Ramos (cell line): ENCODE data around the gene CETN1.

Experiments used
- in situ Hi-C: fragments of 300-500 bp; cut with MboI; formaldehyde crosslinking; loops from one replicate; pipeline ENCODE4 v1.14.3; 2022; ENCODE audit warnings: low sequenced_read_pairs; ENCODE audit not compliant: unreplicated experiment

The CETN1 gene

DNA sequence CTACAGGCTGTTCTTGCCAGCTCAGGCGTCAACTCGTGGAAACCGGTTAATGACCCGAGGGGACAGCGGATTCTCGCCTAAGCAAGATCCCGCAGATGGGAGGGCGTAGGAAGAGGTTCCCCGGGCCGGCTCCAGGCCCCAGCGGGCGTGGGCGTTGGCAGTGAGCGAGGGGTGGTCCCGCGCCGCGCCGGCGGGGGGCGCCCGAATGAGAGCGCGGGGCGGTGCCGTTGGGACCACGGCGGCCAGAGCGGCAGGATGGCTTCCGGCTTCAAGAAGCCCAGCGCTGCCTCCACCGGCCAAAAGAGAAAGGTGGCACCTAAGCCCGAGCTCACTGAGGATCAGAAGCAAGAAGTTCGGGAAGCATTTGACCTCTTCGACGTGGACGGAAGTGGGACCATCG lies at the start of gene CETN1:
Gene CETN1, plus strand, starts transcription at position 227 of the 400 bp plus-strand sequence. Its CDS starts 29 bp downstream, at position 256.
- in situ Hi-C loops = no loop called here

DNA sequence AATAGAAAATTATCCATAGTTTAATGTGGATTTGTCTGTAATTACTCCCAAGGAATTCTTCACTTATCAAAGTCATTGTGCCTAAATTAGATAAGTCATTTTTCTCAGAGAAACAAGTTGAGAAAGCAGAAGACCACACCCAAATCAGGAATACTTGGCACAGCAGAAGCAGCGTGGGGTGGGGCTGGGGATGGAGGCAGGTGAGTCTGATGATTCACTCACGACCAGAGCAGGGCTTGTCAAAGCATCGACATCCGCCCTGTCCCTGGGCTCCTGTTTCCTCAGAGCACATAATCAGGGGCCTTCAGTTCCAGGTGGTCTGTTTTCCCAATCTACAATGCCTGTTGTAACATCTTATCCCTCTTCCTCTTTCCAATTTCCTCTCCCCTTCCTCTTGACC lies 48.2 kb upstream of the CETN1 start:
- in situ Hi-C loops = no loop called here

DNA sequence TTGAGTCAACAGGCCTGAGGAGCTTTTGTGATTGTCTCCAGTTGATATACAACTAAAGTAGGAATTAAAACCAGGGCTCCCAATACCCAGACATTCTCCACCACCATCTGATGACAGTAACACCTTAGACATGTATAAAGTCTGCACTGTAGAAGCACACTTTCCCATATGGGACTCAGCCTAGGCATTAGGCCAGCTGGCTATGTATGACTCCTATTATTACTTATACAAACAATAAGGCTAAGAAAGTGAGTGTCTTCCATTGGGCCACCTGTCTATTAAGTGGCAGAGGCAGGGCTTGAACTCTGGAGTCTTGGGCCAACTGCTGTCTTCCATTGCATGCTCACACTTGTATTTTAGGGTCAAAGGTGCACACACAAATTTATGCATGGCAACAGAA lies 47.5 kb upstream of the CETN1 start:
- in situ Hi-C loops = no loop called here

DNA sequence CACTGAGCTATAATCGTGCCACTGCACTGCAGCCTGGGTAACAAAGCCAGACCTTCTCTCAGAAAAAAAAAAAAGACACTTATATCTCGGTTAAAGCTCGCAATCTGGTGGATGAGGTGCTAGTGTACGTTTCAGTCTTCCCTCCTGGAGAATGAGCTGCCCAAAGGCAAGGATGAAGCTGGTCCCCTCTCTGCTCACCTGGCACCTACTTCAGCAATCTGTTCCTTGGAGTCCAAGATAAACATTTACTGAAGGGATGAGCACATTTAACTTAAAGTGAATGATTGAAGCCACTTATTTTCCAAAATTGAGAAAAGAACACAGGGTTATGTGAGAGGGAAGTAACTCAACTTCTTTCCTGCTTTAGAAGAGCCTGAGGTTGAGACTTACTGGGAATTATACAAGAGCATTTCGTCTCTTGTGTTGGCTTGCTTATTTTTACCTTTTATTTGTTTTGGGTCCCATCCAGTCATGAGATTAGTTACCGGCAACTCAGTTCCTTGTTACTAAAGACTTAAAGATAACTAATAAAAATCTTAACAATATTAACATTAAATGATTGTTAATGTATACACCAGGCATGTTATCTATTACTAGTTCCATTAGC lies 46.1 kb upstream of the CETN1 start:
- in situ Hi-C loops = no loop called here

DNA sequence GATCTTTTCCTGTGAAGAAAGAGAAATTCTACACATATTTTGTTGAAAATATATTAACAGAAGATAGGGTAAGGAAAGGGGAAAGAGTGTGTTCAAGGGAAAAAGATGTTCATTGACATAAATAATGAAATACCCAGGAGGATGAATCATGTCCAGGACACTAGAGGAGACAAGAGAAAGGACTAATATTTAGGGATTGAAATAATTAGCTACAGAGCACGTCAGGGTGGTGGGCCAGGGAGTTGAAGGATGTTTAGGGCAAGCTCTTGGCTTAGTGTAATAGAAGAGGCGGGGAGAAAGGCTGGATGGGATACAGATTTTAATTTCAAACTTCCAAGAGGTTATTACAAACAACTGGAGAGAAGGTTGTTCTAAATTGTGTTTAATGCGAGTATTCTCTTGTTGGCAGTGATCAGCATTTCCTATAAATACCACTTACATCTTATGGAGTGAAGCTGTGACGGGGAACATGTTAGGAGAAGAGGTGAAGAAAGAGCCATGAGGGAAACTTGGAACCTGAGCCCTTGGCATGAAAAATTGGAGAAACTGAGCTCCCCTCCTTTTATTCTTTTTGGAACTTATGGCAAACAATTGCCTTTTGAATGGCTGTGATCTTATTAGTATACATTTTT lies 36.6 kb upstream of the CETN1 start:
- in situ Hi-C loops = no loop called here

DNA sequence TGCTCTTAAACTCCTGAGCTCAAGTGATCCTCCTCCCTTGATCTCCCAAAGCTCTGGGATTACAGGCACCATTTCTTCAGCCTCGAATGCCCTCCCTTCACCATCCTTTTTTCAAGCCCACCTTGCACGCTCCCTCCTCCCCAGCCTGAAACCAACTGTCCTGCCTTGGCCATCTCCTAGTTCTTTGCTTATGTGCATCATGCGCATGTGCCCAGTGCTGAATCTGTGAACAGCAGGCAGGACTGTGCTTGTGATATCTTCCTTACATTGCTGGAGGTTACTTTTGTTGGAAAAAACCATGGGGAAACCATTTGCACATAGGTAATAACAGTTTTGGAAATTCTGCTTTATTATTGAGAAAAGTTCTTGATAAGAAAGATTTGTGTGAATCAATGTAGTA lies 30.2 kb upstream of the CETN1 start:
- in situ Hi-C loops = no loop called here

DNA sequence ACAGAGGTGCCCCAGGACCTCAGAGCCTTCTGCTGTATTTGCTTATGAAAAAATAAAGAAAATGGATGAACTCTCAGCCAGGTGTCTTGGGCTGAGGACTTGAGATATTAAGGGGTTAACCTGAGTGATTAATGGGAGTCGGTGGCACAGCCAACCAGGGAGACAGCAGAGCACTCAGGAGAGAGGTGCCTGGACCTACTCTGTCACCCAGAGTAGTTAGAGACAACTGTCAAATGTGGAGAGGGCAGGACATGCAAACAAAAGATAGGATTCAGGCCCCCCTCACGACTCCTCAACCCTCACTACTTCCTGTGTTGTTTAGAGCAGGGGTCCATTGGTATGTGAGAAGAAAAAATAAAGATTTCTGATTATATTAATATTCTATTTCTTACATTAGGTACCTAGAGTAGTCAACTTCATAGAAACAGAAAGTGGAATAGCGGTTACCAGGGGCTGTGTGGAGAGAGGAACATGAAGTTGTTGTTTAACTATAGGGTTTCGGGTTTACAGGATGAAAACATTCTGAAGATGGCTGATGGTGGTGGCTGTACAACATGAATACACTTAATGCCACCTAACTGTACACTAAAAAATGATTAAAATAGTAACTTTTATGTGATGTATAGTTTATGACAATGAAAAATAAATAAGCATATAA lies 28.6 kb upstream of the CETN1 start:
- in situ Hi-C loops = no loop called here

DNA sequence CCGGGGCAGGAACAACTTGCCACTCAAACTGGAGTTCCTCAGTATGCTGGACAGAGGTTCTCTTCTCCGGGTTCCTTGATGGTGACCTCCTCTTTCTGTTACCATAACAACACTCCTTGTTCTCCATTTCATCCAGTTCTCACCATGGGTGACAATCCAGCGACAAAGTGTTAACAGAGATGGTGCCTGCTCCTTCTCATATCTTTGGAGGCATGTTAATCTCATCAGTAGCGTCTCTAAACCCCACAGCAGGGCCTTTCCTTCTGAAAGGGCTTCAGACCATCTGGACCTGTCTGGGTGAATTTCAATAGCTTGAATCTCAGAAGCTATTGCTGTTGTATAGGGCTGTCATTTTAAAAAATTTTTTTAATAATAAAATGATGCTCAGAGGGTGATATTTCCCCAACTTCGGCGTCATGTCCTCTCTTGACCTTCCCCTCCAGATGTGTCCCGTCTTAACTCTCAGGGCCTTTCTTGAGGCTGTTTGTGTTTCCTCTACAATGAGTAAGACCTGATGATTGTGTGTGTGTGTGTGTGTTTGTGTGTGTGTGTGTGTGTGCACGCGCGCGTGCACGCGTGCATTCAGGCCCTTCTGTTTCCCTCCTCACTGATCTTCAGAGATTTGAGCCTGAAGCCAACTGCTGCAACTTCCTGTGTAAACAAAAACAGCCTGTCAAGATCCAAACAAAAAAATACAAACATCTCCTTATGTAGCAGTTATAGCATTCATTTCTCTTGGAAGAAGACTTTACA lies 24.3 kb upstream of the CETN1 start:
- in situ Hi-C loops = no loop called here

DNA sequence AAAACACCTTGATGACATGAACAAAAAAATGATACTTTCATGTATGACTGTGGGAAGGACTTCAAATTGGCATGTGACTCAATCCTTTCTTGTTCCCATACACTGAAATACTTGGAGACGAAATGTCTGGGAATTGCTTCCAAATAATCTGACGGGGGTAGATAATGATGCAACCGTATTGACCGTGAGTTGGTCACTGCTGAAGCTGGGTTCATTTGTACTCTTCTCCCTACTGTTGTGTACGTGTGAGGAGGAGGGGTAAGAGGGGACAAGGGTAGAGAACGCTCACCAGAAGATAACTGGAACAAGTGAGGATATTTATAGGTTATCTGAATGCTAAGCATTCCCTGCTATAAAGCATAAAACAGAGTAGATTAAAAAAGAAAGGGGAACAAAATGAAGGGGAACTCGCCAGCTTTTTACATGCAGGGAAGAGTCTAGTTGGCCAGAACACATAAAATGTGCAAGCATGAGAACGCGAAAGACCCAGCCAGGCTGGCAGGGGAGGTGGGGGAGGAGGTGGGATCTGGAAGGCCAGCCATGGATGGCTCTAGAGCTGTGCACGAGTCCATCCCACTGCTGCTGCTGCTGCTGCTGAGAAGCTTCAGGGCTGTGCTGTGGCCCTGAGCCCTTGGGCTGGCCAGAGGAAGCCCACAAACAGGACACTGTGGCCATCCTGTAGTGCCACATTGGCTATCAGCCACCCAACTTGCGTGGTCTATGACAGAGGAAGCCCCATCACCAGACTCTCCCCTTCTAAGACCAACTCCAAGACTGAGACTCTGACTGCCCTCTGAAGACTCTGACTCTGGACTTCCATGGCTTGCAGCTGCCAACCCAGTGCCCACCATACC lies 15.2 kb upstream of the CETN1 start:
- in situ Hi-C loops = no loop called here

DNA sequence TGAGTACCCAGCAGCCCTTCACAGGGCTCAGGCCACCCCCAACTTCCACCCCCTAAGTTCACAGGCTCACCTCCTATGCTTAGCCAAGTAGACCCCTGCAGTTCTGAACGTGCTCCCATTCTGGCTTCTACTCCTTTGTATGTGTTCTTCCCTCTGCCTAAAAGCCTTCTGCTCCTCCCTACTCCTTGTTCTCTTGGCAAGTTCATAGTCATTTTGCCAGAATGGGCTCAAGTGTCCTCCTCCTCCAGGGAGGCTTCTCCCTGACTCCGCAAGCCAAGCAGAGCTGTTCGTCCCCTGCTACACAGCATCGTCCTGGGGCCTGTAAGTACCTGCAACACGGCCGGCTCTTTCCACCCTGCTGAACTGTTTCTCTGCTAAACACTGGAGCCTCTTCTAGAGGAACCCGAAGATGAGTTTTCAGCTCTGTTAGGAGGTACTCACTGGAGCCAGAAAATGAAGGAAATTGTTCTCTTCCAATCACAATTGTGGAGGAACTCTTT lies 14.6 kb upstream of the CETN1 start:
- in situ Hi-C loops = no loop called here

DNA sequence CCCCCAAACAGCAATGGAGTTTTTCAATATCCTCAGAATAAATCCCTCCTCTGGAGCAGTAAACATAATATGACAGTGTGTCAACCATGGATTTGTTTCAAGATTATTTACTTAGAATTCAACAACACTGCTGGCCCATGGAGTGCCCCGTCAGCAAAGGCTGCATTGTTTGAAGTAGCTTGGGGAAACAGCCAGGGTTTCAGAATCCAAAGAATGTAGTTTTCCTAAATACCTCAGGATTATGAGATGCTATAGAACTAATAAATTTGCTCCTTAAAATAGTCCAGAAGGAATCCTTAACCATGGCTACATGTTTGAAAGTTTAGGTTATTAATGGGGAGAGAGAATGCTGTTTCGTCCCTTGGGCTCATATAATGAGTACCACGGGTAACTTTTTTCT lies 13.1 kb upstream of the CETN1 start:
- in situ Hi-C loops = no loop called here

DNA sequence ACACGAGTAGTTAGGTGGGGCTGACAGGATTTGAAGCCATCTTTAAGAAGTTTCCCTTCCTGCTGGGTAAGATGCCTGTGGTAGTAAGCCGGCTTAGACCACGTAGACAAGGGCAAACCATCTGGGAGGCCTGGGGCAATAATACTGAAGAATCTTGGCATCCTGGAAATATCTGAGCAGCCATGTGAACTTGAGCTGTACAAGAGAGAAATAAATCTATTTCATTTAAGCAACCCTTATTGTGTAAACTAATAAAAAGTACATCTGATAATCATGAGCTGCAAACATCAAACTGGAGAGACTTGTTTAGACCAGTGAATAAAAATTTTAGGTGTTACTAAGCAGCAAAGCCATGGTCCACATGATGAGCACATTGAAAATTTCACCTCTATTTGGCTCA lies 11.4 kb upstream of the CETN1 start:
- in situ Hi-C loops = no loop called here

DNA sequence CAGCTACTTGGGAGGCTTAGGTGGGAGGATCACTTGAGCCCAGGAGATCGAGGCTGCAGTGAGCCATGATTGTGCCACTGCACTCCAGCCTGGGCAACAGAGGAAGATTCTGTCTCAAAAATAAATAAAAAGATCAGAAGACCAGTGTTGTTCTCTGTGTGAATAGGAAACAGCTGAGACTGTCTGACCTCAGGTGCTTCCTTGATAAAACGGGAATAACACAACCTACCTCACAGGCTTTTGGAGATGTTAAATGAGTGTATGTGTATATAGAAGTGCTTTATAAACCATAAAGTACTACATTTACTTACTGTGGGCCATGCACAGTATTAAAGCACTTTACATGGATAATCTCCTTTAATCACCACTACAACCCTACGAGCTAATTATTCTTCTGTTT lies 9.9 kb upstream of the CETN1 start:
- in situ Hi-C loops = no loop called here

DNA sequence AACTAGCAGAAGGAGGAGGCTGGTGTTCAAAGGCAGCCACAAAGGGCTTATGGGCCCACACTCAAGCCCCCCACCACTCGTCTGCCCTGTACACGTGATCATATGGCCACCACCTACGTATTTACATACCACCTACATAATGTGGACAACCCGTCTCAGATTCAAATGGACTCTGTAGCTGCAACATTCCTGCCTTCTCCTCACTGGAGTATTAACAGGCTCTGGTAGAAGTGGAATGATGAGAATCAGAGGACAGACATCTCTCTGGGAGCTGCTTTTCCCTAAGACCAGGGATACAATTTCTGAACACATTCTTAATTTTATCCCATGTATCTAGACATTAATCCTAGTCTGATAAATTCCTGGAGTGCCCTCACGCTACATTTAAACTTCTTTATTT lies 9.5 kb upstream of the CETN1 start:
- in situ Hi-C loops = no loop called here

DNA sequence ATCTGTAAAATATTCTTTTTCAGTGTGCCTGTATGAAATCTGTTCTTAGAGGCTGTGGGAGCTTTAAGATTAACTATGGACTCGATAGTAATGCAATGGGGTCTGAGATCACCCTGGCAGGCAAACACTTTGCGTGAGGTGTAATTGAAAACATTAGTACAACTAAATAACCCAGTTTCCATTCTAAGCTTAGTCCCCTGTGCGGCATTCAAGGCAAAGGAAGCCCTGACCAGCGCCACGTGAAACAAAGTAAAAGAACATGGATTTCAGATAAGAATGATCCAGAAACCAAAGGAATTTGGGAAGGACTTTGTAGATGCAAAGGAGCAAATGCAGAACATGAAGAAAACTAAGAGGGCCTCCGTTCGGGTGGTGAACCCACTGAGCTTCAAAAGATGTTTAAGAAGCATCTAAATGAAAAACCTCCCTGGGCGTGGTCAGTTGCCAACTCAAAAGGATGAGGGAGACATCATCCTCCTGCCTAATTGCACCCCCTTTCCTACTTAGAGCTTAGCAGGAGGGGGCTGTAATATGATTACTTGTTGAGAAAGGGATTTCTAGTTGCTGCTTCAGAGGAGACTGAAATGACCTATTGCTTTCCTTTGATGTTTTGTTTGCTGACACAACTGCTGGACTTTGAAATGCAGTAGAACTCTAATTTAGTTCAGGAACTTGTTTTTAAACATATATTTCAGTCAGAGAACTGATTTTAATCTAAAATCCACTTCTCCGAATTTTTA lies 7.9 kb upstream of the CETN1 start:
- in situ Hi-C loops = no loop called here

DNA sequence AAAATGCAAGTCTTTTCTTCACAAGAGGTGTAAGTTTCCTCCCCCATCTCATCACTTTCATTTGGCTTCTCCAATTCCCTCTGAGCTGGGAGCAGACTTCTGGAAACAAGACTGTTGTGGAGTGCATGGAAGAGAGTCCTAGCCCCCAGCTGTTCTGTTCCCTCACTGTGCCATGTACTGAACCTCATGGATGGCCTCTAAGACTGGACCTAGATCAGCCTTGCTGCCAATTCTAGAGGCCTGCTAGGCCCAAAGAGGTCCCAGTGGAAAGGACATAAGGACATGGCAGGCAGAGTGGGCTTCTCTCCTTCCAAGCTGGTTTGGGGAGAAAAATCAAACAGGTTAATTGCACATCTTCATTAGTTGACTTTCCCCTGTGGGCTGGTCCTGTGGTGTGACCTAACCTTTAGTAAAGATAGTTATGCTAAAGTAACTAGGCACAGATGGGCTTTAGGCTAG lies 7.3 kb upstream of the CETN1 start:
- in situ Hi-C loops = no loop called here

DNA sequence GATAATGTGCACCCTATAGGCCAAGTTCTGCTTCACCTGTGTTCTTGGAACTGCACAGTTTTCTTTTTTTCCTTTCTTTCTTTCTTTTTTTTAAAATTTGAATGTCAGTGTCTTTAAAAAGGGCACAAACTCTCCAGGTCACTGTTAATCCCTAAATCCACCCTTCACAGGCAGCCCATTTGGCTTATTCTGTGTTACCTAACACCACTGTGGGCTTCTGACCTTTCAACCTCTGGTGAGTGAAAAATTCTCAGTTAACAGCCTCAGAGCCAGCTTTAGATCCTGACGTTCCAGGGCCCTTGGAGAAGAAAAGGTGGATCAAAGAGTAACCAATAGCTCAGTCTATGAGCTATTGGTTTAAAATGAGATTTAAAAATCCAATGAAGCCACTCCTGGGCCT lies 6.8 kb upstream of the CETN1 start:
- in situ Hi-C loops = no loop called here

DNA sequence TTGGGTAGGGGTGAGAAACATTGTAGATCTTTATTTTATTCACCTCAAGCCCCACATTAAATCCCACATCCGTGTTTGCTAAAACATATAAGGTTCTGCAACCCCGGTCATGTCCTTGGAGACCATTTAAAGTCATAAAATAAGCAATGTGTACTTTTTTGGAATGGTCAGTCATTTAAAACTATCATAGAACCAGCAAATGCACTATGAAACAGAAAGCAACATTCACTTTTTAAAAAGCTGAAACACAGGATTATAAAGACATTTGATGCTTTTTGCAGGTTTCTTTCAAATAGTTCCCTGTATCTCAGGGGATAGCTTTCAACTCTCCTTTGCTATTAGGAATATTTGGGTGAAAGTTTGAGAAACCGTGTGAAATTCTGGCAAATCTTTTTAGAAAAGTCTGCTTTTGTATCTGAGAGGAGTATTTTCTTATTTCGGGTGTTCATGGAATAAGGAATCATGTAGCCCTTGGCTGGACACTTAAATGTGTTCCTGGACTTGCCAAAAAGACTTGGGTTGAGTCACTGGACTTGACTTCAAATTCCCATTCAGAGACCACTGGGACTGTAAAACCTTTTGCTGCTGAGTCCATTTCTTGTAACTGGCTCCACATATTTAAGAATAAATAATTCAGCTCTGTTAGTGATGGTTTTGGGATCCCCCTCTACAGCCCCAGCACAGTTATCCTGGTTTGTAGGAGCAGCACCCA lies 5.9 kb upstream of the CETN1 start:
- in situ Hi-C loops = no loop called here
